ENCODE data around the gene FBXW8.

FBXW8 gene

DNA sequence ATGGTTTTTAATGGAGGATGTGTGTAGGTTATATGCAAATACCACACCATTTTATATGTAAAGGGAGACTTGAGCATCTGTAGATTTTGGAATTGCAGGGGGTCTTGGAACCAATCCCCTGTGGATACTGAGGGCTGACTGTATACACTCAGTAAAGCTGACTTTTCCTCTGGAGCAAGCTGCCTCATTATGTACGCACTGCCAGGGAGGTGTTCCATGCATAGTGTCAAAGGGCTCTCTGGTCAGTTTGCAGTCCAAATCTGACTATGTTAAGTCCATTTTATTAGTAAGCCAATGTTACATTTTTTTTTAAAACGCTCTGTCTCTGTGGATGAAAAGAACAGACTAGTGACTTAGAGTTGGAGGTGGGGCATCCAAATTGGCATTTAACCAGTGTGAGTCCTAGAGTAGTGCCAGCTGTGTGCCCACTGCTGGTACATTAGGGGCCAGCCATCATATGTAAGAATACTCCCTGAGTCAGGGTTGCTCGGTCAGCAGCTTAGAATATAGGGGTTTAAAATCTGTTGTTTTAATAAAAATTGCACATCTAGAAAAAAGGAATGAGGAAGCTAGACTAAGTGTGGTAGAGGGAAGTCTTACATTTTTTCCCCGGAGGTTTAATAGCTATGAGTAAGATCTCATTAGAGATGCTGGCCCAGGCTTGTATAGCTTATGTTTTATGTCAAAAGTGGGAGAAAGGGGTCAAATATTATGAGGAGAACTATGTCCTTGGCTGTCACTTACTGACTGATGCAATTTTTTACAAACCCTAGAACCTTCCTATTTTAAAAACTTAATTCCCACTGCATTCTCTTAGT is 101.4 kb downstream of the FBXW8 start:
- no peak for DNase-seq
- peaks cover 0 to 13% (median 0%) of the 10 kb centered on the region in 4 donors for H3K4me1 ChIP-seq
- H3K27ac ChIP-seq = no peak overlapping the region
- H3K9me3 ChIP-seq = peaks cover 0 to 19% (median 12%) of the 10 kb centered on the region in 3 donors
- TF ChIP-seq, protein P1, sequence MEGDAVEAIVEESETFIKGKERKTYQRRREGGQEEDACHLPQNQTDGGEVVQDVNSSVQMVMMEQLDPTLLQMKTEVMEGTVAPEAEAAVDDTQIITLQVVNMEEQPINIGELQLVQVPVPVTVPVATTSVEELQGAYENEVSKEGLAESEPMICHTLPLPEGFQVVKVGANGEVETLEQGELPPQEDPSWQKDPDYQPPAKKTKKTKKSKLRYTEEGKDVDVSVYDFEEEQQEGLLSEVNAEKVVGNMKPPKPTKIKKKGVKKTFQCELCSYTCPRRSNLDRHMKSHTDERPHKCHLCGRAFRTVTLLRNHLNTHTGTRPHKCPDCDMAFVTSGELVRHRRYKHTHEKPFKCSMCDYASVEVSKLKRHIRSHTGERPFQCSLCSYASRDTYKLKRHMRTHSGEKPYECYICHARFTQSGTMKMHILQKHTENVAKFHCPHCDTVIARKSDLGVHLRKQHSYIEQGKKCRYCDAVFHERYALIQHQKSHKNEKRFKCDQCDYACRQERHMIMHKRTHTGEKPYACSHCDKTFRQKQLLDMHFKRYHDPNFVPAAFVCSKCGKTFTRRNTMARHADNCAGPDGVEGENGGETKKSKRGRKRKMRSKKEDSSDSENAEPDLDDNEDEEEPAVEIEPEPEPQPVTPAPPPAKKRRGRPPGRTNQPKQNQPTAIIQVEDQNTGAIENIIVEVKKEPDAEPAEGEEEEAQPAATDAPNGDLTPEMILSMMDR (IDR thresholded peaks at IDR 0.05) = no peak
- H3K36me3 ChIP-seq = peaks cover 31 to 57% (median 49%) of the 10 kb centered on the region in 3 donors
- H3K27me3 ChIP-seq = no peaks in the 10 kb centered on the region
- intact Hi-C loops (cut with DNase I; ENCODE audit: low total_unique reads) = no loop called here
- H3K4me3 ChIP-seq = no peak overlapping the region

- H3K27me3 ChIP-seq = no peaks in the 10 kb centered on the region
- TF ChIP-seq, protein P1 (IDR thresholded peaks at IDR 0.05) = no peak
Observed at GRCh38 chr12:117013726-117014125, 103.0 kb downstream of the FBXW8 start.

DNA sequence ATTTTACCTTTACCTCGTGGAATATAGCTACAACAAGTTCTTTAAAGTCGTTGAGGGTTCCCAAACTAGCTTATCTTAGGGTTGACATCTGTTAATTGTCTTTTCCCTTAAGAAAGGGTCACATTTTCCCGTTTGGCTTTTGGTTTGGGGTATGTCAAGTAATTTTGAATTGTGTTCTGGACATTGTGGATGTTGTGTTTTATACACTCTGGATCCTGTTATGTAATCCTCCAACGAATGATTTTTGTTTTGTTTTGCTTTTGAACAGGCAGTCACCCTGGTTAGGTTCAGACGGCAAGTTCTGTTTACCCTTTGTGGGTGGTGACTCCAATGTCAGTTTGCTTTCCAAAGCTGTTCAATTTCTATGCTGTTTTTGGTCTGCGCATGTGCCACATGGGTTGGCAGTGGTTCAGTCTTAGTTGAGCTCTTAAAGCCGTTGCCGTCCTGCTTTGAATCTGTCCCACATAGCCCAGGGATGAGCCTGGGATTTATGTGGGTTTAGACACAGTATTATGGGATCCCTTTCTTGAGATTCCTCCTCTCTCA is 103.7 kb downstream of the FBXW8 start:
- Histone ChIP-seq H3K4me3 (no peak overlapping the region), H3K27ac (no peak overlapping the region), H3K27me3 (no peaks in the 10 kb centered on the region), H3K36me3 (peaks cover 31 to 70% (median 49%) of the 10 kb centered on the region in 3 donors), H3K9me3 (peaks cover 0 to 19% (median 12%) of the 10 kb centered on the region in 3 donors), H3K4me1 (peaks cover 0 to 13% (median 0%) of the 10 kb centered on the region in 4 donors)
- intact Hi-C loops (cut with DNase I; ENCODE audit: low total_unique reads) = no loop called here
- no peak for DNase-seq
- TF ChIP-seq, protein P1 (IDR thresholded peaks at IDR 0.05) = no peak

More at GRCh38 chr12:117013726-117014125, 103.0 kb downstream of the FBXW8 start:
- Histone ChIP-seq H3K27ac (no peak overlapping the region), H3K36me3 (peaks cover 31 to 63% (median 49%) of the 10 kb centered on the region in 3 donors), H3K4me1 (peaks cover 0 to 13% (median 0%) of the 10 kb centered on the region in 4 donors), H3K9me3 (peaks cover 0 to 19% (median 12%) of the 10 kb centered on the region in 3 donors), H3K4me3 (no peak overlapping the region)
- intact Hi-C loops (cut with DNase I; ENCODE audit: low total_unique reads) = no loop called here
- DNase-seq = no peak

DNA sequence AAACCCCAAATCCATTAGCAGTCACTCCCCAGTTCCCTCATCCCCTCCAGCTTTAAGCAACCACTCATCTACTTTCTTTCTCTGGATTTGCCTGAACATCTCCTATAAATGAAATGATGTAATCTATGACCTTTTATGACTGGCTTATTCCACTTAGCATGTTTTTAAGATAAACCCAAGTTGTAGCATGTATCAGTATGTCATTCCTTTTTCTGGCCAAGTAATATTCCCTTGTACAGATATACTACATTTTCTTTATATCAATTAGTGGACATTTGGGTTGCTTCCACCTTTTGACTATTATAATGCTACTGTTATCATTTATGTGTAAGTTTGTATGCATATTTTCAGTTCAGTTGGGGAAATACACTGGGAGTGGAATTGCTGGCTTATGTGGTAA is 105.1 kb downstream of the FBXW8 start:
- no peak for DNase-seq
- H3K36me3 ChIP-seq = peaks cover 31 to 67% (median 39%) of the 10 kb centered on the region in 3 donors
- H3K27ac ChIP-seq = no peak overlapping the region
- intact Hi-C loops (cut with DNase I; ENCODE audit: low total_unique reads) = no loop called here
- no peaks in the 10 kb centered on the region for H3K27me3 ChIP-seq
- peaks cover 0 to 19% (median 12%) of the 10 kb centered on the region in 3 donors for H3K9me3 ChIP-seq
- H3K4me3 ChIP-seq = no peak overlapping the region
- TF ChIP-seq, protein P1 (IDR thresholded peaks at IDR 0.05) = no peak
- peaks cover 0 to 7% (median 0%) of the 10 kb centered on the region in 4 donors for H3K4me1 ChIP-seq

- Histone ChIP-seq H3K36me3 (peaks cover 31 to 51% (median 34%) of the 10 kb centered on the region in 3 donors), H3K9me3 (peaks cover 0 to 19% (median 12%) of the 10 kb centered on the region in 3 donors), H3K27me3 (no peaks in the 10 kb centered on the region), H3K27ac (no peak overlapping the region), H3K4me3 (no peak overlapping the region), H3K4me1 (no peaks in the 10 kb centered on the region)
- intact Hi-C loops (cut with DNase I; ENCODE audit: low total_unique reads) = no loop called here
- TF ChIP-seq, protein P1 (IDR thresholded peaks at IDR 0.05) = no peak
- DNase-seq = no peak
Observed at GRCh38 chr12:117017807-117018206, 107.1 kb downstream of the FBXW8 start.

Measured in tibial artery (tissue), 4 donors.